Activated CD8-positive, alpha-beta memory T cell treated with anti-CD3 and anti-CD28 coated beads for 1 hour (primary cell): Measurements from ENCODE around the gene IFNG.

Source experiments
- DNase-seq, 2 donors: peaks; one replicate each; pipeline ENCODE4 v3.0.0-alpha.2; 2020; ENCODE audit warnings: low read depth in 1 of 2; ENCODE audit errors: extremely low read depth in 1 of 2

Gene IFNG

GRCh38 chr12:68169213-68169889 lies 9.8 kb upstream of the IFNG start:
- DNase-seq, result no peak

- DNase-seq, result no peak
These were observed 6.8 kb upstream of the IFNG start for GRCh38 chr12:68166317-68166831.

- no peak for DNase-seq
These were observed 4.1 kb upstream of the IFNG start for GRCh38 chr12:68163560-68164081.

- DNase-seq, result no peak
These were observed 2.8 kb upstream of the IFNG start for GRCh38 chr12:68162374-68162773.

- DNase-seq, result no peak
These were observed 1.1 kb downstream of the IFNG start for GRCh38 chr12:68158432-68158831.

- DNase-seq, result no peak
These were observed 2.2 kb downstream of the IFNG start for GRCh38 chr12:68157380-68157779.

- no peak for DNase-seq
These were observed 2.9 kb downstream of the IFNG start for GRCh38 chr12:68156636-68157035.

GRCh38 chr12:68154779-68155178 lies 4.8 kb downstream of the IFNG start:
- no peak for DNase-seq

- no peak for DNase-seq
These were observed 11.1 kb downstream of the IFNG start for GRCh38 chr12:68148261-68148951.

GRCh38 chr12:68140556-68140955 lies 19.0 kb downstream of the IFNG start:
- DNase-seq, result no peak

GRCh38 chr12:68139941-68140340 lies 19.6 kb downstream of the IFNG start:
- DNase-seq, result no peak

- no peak for DNase-seq
These were observed 20.5 kb downstream of the IFNG start for GRCh38 chr12:68139001-68139400.

- no peak for DNase-seq
These were observed 21.1 kb downstream of the IFNG start for GRCh38 chr12:68138480-68138879.

- DNase-seq, result no peak
These were observed 22.2 kb downstream of the IFNG start for GRCh38 chr12:68137335-68137830.

GRCh38 chr12:68135520-68135919 lies 24.0 kb downstream of the IFNG start:
- DNase-seq, result no peak

- DNase-seq, result no peak
These were observed 27.6 kb downstream of the IFNG start for GRCh38 chr12:68131867-68132414.

GRCh38 chr12:68129979-68130378 lies 29.6 kb downstream of the IFNG start:
- DNase-seq, result no peak

GRCh38 chr12:68122236-68122920 lies 37.2 kb downstream of the IFNG start:
- DNase-seq, result no peak

- DNase-seq, result no peak
These were observed 38.4 kb downstream of the IFNG start for GRCh38 chr12:68121143-68121542.

- DNase-seq, result no peak
These were observed 39.8 kb downstream of the IFNG start for GRCh38 chr12:68119724-68120211.

GRCh38 chr12:68119250-68119649 lies 40.3 kb downstream of the IFNG start:
- DNase-seq, result no peak
